Thyroid gland (tissue), 4 donors: Measurements from ENCODE around the gene SNRNP25.

Source experiments
- CTCF ChIP-seq, 6 experiments: fragments of 200-600 bp in 3 of 6; fragments of 450-650 bp in 3 of 6; sonication (generic) in 3 of 6; IDR thresholded peaks; one replicate each; pipeline ENCODE4 v1.5.1; 2016 to 2019; ENCODE audit warnings: antibody characterized with exemption in 6 of 6, mild to moderate bottlenecking in 2 of 6, inconsistent platforms in 1 of 6, moderate library complexity in 1 of 6
- POLR2A ChIP-seq, 2 donors: fragments of 450-650 bp; IDR thresholded peaks; one replicate each; pipeline ENCODE4 v1.6.1; 2017; ENCODE audit warnings: antibody characterized with exemption in 2 of 2, mild to moderate bottlenecking in 2 of 2, moderate library complexity in 1 of 2

GRCh38 chr16:50769-51591, 2.6 kb upstream of the SNRNP25 start:
- TF ChIP-seq CTCF (IDR thresholded peaks at IDR 0.05) = no peak
- no peak for TF ChIP-seq POLR2A (IDR thresholded peaks at IDR 0.05)
